NAMALWA (cell line): ENCODE data around the gene APC2.
"Not testable (repeated sequence)": the region's sequence is repeated elsewhere in the genome, so short reads cannot be mapped to it uniquely, and the experiment has no call there.

Experiments used
- DNase-seq: peaks from one replicate; pipeline ENCODE4 v3.0.0-alpha.2; 2015; ENCODE audit warnings: low spot score

APC2 gene

GRCh38 chr19:1466018-1466460, 16.1 kb downstream of the APC2 start:
- no peak for DNase-seq

GRCh38 chr19:1466461-1467214, 16.7 kb downstream of the APC2 start:
- no peak for DNase-seq

GRCh38 chr19:1467215-1467489, 17.2 kb downstream of the APC2 start:
- no peak for DNase-seq

DNA sequence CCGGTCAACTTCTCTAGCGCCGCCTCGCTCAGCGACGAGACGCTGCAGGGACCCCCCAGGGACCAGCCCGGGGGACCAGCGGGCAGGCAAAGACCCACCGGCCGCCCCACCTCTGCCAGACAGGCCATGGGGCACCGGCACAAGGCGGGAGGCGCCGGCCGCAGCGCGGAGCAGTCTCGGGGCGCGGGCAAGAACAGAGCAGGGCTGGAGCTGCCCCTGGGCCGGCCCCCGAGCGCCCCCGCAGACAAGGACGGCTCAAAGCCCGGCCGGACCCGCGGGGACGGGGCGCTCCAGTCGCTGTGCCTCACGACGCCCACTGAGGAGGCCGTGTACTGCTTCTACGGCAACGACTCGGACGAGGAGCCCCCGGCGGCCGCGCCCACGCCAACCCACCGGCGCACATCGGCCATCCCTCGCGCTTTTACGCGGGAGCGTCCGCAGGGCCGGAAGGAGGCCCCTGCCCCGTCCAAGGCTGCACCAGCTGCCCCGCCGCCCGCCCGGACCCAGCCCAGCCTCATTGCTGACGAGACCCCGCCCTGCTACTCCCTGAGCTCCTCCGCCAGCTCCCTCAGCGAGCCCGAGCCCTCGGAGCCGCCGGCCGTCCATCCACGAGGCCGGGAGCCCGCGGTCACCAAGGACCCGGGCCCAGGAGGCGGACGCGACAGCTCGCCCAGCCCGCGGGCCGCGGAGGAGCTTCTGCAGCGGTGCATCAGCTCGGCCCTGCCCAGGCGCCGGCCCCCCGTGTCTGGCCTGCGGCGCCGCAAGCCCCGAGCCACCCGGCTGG, 17.8 kb downstream of the APC2 start:
- DNase-seq = no peak

- no peak for DNase-seq
Measured at GRCh38 chr19:1468274-1468820, 18.4 kb downstream of the APC2 start.

GRCh38 chr19:1468821-1469254, 18.9 kb downstream of the APC2 start:
- DNase-seq = no peak

- no peak for DNase-seq
Measured at GRCh38 chr19:1469255-1470054, 19.5 kb downstream of the APC2 start.

GRCh38 chr19:1470055-1470304, 20.1 kb downstream of the APC2 start:
- DNase-seq = no peak

- peak; percentile 80 for DNase-seq
Measured at GRCh38 chr19:1470305-1471009, 20.5 kb downstream of the APC2 start.

DNA sequence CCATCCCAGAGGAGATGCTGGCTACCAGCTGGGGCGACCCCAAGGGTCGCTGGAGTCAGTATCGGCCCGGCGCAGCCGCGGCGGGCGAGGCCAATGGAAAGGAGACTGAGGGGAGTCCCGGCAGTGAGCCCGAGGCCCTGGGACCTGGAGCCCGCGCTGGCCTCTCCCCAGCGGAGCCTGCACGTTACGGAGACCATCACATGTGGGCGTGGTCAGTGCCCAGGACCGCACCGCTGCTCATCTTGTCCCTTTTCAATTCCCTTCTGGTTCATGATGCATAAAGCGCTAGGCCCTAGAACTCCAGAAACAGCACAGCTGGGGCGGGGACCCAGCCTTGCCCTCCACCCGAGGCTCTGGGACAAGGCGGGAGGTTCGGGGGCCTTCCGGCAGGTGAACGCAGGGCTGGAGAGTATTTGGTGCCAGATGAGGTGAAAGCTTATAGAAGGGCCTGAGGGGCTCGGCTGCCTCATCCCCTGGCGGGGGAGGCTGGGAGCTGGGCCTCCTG, 21.1 kb downstream of the APC2 start:
- DNase-seq = peak; percentile 43

GRCh38 chr19:1471515-1472160, 21.7 kb downstream of the APC2 start:
- DNase-seq = peak; percentile 50

DNA sequence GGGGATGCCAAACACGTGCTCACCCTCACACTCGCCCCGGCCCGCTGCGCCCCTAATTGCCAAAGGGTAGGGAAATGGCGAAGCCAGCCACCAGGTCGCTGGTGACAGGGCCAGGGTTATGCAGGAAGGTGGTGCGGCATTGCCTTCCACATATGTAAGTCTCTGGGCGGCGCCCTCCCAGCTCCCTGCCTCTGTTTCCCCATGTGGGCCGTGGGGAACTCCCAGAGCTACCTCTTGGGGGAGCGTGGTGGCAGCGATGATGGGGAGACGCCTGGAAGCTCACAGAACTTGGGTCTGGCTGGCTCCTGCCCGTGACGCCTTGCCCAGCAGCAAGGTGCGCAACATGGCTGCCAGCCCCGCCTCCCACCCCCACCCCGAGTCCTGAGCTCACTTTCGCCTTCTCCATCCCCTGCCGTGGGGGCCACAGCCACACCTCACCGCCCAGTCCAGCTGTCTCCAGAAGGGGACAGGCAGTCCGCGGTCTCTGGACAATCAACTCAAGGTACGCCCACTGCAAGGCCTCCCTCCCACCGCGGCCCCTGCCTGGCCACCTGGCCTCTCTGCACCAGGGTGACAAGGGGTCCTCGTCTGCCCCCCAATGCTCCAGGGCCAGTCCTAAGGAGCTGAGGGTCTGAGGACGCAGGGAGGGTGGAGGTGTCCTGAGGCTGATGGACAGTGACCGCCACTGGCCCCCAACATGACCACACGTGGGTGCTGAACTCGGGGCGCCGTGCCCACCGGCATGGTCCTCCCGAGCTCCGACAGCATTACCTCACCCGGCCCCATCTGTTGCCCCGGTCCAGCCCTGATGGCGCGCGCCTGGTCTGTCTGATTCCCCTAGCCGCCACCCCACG, 22.5 kb downstream of the APC2 start:
- DNase-seq = no peak

DNA sequence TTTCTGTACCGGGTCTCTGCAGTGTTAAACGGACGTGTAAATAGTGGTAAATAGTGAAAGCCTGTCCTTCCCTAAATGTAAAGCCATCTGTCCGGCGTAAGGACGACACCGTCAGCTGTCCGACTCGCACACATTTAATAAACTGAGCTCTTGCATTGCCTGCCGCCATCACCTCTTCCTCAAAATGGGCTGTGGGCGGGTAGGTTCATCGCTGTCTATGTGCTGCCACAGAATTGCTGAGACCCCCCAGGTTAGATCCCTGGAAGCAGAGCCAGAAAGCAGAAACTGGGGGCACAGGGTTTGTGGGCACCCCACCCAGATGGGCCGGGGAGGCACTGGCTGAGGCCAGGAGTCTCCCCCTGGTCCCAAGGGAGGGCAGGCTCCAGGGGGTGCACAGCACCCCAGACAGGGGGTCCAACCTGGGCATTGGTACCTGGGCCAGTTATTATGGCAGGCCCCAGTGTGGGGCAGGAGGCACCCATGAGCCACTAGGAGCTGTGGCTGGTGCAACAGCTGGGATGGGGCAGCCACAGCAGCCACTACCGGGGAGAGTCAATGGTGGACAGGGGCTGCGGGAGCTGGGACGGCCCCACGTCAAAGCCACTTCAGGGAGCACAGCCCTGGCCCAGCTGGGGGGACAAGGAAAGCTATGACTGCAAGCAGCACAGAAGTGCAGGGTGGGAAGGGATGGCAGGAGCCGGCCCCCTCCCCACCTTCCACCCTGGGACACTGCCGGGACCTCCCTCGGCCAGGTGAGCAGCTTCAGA, 23.3 kb downstream of the APC2 start:
- DNase-seq = no peak

DNA sequence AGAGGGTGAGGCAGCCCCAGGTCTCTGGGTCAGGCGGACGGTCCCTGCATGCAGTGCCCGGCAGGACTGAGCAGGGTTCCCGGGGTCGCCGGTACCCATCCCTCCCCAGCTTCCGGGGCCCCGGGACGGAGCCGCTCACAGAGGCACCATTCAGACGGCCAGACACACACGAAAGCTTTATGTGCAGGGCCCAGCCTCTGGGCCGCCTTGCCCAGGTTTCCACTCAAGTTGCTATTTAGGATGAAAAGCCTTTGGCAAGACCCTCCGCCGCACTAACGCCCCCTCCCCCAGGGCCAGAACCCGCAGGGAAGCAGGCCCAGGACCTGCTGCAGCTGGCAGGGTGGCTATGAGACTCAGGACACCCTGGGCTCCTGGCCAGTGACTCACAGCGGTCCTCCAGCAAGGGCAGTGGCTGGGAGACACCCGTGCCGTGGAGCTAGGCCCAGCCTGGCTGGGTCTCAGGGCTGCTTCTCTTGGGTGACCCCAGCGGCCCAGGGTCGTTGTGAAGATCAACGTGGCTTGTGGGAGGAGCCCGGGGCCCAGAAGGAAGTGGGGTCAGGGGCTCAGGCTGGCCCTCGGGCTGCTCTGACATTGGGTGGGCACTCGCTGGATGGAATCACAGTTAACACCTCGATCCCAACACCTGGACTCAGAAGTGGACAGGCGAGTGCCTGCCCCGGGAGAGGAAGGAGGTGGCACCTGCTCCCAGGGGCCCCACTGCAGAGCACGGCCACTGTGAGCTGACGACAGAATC, 24.3 kb downstream of the APC2 start:
- DNase-seq = no peak

DNA sequence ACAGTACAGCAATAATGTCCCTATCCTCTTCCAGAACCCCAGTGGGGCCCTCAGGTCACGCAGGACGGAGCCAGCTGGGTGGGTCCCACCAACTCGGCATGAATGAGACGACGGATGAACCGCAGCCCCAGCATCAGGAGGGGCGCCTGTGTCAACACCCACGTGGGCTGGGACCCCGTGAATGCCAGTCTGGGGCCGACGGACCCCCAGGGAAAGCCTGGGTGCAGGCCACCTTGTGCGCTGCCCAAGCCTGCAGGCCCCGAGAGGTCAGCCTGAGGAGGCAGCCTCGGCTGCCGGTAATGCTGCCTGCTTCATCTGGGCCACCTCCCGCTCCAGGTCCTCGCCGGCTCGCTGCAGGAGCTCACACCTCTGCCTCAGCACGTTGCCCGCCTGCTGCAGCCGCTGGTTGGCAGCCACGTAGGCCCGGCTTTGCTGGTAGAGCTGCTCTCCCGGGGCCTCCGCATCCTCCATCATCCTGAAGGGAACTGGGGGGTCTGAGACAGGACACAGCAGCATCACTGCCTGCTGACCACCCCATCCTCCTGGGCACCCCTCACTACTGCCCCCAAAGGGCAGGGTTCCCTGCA, 24.9 kb downstream of the APC2 start:
- no peak for DNase-seq

DNA sequence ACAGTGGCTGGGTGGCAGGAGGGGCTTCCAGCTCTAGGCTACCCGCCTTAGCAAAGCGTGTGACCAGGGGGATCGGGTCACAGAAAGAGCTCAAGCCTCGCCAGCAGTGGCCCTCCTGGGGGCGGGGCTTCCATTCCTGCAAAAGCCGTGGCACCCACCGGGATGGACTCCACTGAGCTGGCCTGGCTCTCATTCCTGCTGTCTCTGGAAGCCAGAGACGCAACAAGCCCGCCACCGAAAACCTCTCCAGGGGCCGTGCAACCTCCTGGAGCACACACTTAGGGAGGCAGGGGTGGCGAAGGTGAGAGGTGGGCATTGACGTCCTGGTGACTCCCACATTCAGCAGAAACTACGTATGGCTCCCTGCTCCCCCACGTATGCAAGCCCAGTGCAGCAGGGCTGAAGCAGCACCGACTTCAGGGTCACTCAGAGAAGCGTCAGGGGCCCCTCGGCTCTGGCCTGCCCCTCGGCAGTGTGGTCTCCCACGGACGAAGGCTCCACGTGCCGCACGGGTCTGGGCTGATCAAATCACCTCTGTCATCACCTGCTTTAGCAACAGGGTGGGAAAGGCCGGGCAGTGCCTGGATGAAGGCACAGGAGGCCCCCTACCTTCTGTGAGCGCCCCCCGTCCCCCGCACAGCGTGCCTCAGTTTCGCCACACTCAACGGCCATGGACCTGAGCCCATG, 26.0 kb downstream of the APC2 start:
- DNase-seq = no peak

GRCh38 chr19:1477056-1477455, 27.1 kb downstream of the APC2 start:
- DNase-seq = not testable (repeated sequence)
